Glutamatergic neuron (in vitro differentiated cells): ENCODE results near the gene NFIC. TPM values are rescaled to one million over a fixed set of nuclear protein-coding genes. Genes with fewer than 3 reads are reported as not detected.

Experiments used
- DNase-seq: peaks from one replicate; pipeline ENCODE4 v3.0.0; 2022
- H3K27ac Mint-ChIP-seq: one replicate; pipeline ENCODE4 v1.8.0; 2020; ENCODE audit warnings: mild to moderate bottlenecking, mixed read lengths, inconsistent platforms; ENCODE audit not compliant: unreplicated experiment
- H3K27me3 Mint-ChIP-seq: one replicate; pipeline ENCODE4 v1.8.0; 2020; ENCODE audit warnings: mild to moderate bottlenecking, moderate library complexity, mixed read lengths, inconsistent platforms; ENCODE audit not compliant: unreplicated experiment
- H3K36me3 Mint-ChIP-seq: one replicate; pipeline ENCODE4 v1.8.0; 2020; ENCODE audit warnings: mild to moderate bottlenecking, mixed read lengths, inconsistent platforms; ENCODE audit not compliant: unreplicated experiment
- H3K4me1 Mint-ChIP-seq: one replicate; pipeline ENCODE4 v1.8.0; 2020; ENCODE audit warnings: mild to moderate bottlenecking, low read depth, mixed read lengths, inconsistent platforms; ENCODE audit not compliant: unreplicated experiment
- H3K4me3 Mint-ChIP-seq: one replicate; pipeline ENCODE4 v1.8.0; 2020; ENCODE audit warnings: mild to moderate bottlenecking, mixed read lengths, inconsistent platforms; ENCODE audit not compliant: unreplicated experiment
- H3K9me3 Mint-ChIP-seq: one replicate; pipeline ENCODE4 v1.8.0; 2020; ENCODE audit warnings: mild to moderate bottlenecking, moderate library complexity, mixed read lengths, inconsistent platforms; ENCODE audit not compliant: unreplicated experiment
- CTCF ChIP-seq: fragments of 200-600 bp; sonication (generic); IDR thresholded peaks from one replicate; pipeline ENCODE4 v1.5.0; 2021; ENCODE audit not compliant: partially characterized antibody, unreplicated experiment
- total RNA-seq: library from RNA; stranded (reverse); fragmentation: NEBNext Ultra II Directional; extraction: Animal tissue kit (Norgen Biotek cat#: 25700); gene quantifications from one replicate; pipeline ENCODE4 v1.2.1, GENCODE V29; 2021; ENCODE audit not compliant: unreplicated experiment

The NFIC gene
- total RNA-seq, 1 donor from 2014 or later, result 2.0 TPM

GRCh38 chr19:3369337-3370213 lies 3.2 kb downstream of the NFIC start:
- DNase-seq, result no peak
- TF ChIP-seq CTCF, result peak; percentile 29
- no peaks in the 10 kb centered on the region for H3K36me3 Mint-ChIP-seq
- peaks cover 2% of the 10 kb centered on the region for H3K4me1 Mint-ChIP-seq
- H3K27me3 Mint-ChIP-seq, result peaks cover 56% of the 10 kb centered on the region
- peak overlapping the region; percentile 74 for H3K4me3 Mint-ChIP-seq
- peaks cover 9% of the 10 kb centered on the region for H3K9me3 Mint-ChIP-seq
- H3K27ac Mint-ChIP-seq, result no peak overlapping the region

- TF ChIP-seq CTCF, result no peak
- H3K27me3 Mint-ChIP-seq, result peaks cover 50% of the 10 kb centered on the region
- DNase-seq, result no peak
These were observed 3.9 kb downstream of the NFIC start for GRCh38 chr19:3370214-3370720.

GRCh38 chr19:3370728-3371591 lies 4.6 kb downstream of the NFIC start:
- peaks cover 6% of the 10 kb centered on the region for H3K9me3 Mint-ChIP-seq
- H3K27ac Mint-ChIP-seq, result peak overlapping the region; percentile 22
- no peak for DNase-seq
- no peak overlapping the region for H3K4me3 Mint-ChIP-seq
- peaks cover 48% of the 10 kb centered on the region for H3K27me3 Mint-ChIP-seq
- TF ChIP-seq CTCF, result no peak
- H3K4me1 Mint-ChIP-seq, result no peaks in the 10 kb centered on the region
- no peaks in the 10 kb centered on the region for H3K36me3 Mint-ChIP-seq

More at GRCh38 chr19:3370214-3370720, 3.9 kb downstream of the NFIC start:
- H3K27ac Mint-ChIP-seq, result no peak overlapping the region
- H3K36me3 Mint-ChIP-seq, result no peaks in the 10 kb centered on the region
- H3K4me3 Mint-ChIP-seq, result no peak overlapping the region
- peaks cover under 1% of the 10 kb centered on the region for H3K4me1 Mint-ChIP-seq
- H3K9me3 Mint-ChIP-seq, result peaks cover 6% of the 10 kb centered on the region

GRCh38 chr19:3372413-3372812 lies 6.0 kb downstream of the NFIC start:
- Mint-ChIP-seq H3K27ac (no peak overlapping the region), H3K9me3 (peaks cover 6% of the 10 kb centered on the region), H3K4me1 (no peaks in the 10 kb centered on the region), H3K27me3 (peaks cover 48% of the 10 kb centered on the region), H3K36me3 (no peaks in the 10 kb centered on the region), H3K4me3 (no peak overlapping the region)
- TF ChIP-seq CTCF, result no peak
- no peak for DNase-seq
